Left lobe of liver (tissue), 2 donors: ENCODE results near the gene RTTN. TPM values are rescaled to one million over a fixed set of nuclear protein-coding genes. Genes with fewer than 3 reads are reported as not detected.
A peak's percentile ranks its signal among the peaks of the same experiment; 100 is the strongest.

Source experiments
- ATAC-seq: fragments of 200-7000 bp; cut with Tn5 transposase; one replicate; pipeline ENCODE4 v1.9.1; 2020; ENCODE audit warnings: mild to moderate bottlenecking, moderate library complexity
- DNase-seq: peaks from one replicate; pipeline ENCODE4 v3.0.0-alpha.2; 2020; ENCODE audit warnings: low spot score
- total RNA-seq: library from RNA; stranded (reverse); gene quantifications from one replicate; pipeline ENCODE4 v1.2.1, GENCODE V29; 2021
- donor health status: DM: no; HTN: no; CAD: no; lungs with moderate emphysema.
- donor health status: DM: no; HTN: yes; CAD: no.

Gene RTTN
- total RNA-seq, 1 donor from 2014 or later, result 6.6 TPM

GRCh38 chr18:70030728-70031127, 174.8 kb downstream of the RTTN start:
- DNase-seq, result no peak
- no peak for ATAC-seq

- DNase-seq (no peak), ATAC-seq (no peak)
These were observed 176.3 kb downstream of the RTTN start for GRCh38 chr18:70029163-70029562.

DNA sequence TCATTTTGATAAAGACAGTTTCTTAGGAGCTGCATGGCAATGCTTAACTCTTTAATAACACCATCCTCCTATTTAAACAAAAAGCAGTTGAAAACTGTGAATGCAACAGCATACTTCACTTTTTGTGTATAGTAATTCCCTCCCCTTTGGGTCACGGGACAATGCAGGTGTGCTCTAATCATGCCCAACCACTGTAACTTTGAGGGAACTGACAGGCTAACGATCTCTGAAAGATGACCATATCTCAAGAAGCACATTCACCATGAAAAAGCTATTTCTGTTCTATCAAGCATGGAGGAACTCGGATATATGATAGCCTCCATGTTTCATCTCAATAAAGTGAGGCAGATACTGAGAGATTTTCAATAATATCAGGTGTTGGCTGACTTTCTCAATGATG, 176.8 kb downstream of the RTTN start:
- ATAC-seq (no peak), DNase-seq (no peak)

DNA sequence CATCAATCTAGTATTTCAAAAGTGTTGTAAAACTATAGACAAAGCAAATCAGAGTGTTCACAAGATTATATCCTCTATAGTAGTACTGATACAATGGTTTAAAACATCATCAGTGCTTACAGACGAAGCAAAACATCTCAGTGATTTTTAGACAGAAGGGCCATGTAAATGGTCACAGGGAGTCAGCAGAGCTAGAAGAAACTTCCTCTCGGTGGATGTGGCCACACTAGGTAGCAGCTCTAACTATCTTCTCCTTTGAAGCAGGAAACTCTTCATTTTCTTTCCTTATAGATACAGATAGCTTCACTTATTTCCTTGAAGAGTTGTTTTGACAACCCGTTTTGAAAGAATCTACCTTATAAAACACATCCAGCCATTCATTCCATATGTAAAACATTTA, 177.4 kb downstream of the RTTN start:
- no peak for DNase-seq
- no peak for ATAC-seq

DNA sequence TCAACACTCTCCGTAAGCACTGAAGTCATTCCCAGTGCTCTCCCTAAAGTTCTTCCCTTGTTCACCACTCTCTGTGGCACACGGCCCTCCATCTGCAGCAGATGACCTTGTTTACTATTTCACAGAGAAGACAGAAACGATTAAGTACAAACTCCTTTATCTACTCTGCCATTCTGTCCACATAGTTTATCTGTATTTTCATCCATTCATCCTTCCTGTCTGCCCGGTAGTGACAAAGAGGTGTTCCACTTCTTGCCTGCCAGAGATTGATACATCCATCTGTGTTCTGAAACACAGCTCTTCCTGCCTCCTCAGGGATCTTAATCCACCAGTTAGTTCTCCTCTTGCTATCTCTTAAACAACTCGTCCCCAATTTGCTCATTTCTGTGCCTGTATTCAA, 179.9 kb downstream of the RTTN start:
- ATAC-seq (no peak), DNase-seq (no peak)

GRCh38 chr18:70024829-70025228, 180.7 kb downstream of the RTTN start:
- DNase-seq, result no peak

DNA sequence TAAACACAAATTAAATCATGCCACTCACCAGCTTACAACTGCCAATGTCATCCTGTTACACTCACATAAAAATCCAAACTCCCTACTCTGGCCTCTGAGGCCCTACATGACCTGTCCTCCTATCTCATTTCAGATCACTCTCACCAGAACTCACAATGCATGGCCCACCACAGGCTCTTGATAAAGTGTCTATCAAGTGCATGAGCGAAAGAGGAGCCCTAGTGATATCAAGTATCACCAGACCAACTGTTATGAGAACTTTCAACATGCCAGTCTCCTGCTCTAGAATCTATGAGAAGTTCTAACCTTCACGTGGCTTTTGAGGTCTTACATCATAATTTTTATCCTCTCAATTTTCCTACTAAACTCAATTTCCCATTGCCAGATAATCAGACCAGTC, 181.4 kb downstream of the RTTN start:
- ATAC-seq (no peak), DNase-seq (no peak)

More at GRCh38 chr18:70024829-70025228, 180.7 kb downstream of the RTTN start:
- no peak for ATAC-seq

DNA sequence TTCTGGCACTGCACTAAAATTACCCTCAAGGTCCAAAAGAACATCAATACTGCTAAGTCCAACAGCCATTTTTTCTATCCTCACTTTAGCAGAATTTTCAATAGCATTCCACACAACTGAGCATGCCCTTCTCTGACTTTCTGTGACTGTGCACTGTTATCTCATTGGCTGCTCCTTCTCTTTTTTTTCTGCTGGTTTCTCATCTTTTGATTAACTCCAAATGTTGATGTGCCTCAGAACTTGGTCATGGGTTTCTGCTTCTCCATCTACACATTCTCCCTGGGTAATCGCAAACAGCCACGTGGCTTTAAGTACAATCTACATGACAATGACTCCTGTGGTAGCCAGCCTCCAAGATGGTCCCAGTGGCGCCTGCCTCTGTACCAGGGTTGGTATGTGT, 182.9 kb downstream of the RTTN start:
- DNase-seq, result no peak
- no peak for ATAC-seq

- no peak for DNase-seq
- ATAC-seq, result no peak
These were observed 184.0 kb downstream of the RTTN start for GRCh38 chr18:70021498-70021897.

GRCh38 chr18:70021043-70021442, 184.4 kb downstream of the RTTN start:
- DNase-seq, result no peak

DNA sequence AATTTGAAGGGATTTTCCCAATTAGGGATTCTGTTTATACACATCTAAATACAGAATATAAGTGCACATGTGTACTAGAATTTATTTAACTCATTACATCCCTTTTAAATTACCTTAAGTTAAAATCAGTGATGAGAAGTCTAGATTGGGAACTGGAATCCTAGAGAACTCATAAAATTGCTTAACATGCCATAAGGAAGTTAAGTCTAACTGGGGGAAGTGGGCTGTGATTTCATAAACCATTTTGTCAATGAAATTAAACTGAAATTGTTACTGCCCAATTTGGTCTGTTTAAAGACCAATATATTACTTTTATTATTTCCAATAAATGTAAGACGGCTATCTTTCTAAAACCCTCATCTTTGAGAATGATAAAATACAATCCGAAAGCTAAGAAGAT, 185.5 kb downstream of the RTTN start:
- DNase-seq (no peak), ATAC-seq (no peak)

More at GRCh38 chr18:70021043-70021442, 184.4 kb downstream of the RTTN start:
- ATAC-seq, result no peak

GRCh38 chr18:70019136-70019535, 186.4 kb downstream of the RTTN start:
- DNase-seq (no peak), ATAC-seq (no peak)

DNA sequence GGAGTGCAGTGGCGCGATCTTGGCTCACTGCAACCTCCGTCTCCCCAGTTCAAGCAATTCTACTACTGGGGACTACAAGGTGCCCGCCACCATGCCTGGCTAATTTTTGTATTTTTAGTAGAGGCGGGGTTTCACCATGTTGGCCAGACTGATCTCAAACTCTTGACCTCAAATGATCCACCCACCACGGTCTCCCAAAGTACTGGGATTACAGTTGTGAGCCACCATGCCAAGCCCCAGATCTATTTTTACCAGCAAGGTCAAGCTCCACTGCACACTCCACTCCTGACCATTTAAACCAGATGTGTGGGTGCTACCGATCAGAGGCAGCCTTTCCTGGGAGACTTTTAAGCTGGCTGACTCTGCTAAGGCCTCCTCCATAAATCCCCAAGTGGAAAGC, 190.4 kb downstream of the RTTN start:
- ATAC-seq (no peak), DNase-seq (no peak)

DNA sequence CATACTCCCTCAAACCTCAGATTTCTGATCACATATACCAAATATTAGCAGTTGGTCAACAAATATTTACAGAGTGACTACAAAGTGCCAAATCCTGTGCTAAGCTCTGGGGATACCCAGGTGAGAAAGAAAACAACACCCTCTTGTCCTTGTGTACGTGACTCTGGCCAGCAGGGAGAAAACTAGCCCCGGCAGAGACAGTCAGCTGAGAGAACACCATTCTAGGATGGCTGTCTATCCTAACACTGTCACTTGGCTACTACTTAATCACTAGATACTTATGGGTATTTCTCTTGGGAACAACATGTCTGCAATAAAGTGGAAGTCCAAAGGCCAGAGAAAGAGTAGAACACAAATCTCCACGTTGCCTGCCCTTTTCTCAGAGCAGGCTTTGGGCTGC, 199.9 kb downstream of the RTTN start:
- ATAC-seq, result peak; percentile 87

GRCh38 chr18:70004696-70005095, 200.8 kb downstream of the RTTN start:
- DNase-seq (no peak), ATAC-seq (no peak)

More for the DNA sequence above, 199.9 kb downstream of the RTTN start:
- DNase-seq, result no peak

DNA sequence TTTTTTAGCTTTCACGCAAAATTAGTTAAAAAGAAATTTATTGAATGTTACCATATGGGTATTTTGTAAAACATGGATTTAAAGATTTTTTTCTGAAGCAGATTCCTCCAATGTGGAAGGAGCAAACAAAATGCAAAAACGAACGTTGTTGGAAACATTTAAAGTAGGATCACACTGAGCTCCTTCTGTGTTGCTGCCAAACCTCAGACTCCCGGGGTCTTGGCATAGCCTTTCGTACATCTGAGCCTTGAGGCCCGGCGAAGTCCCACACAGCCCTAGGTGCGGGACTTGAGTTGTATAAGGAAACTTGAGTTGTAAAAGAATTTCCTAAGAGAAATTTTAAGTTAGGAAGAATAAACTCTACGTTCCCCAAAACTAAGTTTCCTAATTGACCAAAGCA, 205.8 kb downstream of the RTTN start:
- DNase-seq (no peak), ATAC-seq (no peak)

DNA sequence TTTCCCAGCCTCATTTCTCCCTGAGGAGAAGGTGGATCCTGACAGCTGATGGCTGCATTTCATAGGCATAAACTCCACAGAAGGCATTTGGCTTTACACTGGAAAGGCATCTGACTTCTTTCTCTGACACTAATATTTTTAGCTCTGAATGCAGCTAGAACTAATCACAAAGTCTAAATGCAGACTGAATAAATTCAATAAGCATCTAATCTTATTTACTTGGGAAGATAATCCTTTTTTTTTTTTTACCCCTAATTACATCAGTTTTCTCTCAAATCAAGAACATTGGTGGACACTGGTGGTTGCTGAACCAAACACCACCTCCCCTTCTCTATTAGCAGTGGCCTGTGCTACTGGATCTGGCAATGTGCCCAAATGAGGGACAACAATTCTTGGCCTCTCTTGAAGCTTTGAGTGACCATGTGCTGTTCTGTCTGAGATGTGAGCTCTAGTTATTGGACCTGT, 206.9 kb downstream of the RTTN start:
- ATAC-seq, result peak; percentile 27

DNA sequence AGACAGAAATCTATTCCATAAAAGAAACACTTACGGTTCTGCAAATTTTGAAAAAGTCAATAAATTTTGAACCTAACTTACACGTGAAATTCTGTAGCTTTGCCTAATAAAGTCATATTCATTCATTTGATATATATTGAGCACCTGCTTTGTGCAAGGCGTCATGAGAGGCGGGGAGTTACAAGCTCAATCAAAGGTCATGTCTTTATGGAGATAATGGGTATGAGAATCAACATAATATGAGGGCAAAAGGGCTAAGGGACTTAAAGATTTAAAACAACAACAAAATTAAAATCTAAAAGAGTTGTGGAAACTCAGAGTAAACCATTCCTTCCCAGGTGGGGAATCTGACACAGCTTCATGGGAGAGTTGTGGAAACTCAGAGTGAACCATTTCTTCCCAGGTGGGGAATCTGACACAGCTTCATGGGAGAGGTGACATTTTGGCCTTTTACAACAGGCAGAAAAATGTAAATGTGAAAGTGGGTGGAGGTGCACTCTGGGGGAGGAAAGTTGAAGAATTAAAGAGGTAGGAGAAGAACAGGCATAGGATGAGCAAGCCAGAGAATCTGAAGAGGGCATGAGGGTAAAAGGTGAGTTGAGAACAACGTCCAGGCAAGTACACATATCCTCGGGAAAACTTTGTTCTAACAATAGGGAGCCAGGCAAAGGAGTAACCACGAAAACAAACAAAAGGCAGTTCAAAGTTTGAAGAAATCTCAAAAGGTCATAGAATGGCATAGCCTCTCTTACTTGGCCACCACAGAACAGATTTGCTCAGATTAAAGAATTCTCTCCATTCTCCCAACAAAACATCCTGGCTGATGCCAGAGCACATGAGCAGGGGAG, 208.3 kb downstream of the RTTN start:
- ATAC-seq (peak; percentile 69), DNase-seq (no peak)

More for the DNA sequence above, 206.9 kb downstream of the RTTN start:
- no peak for DNase-seq

GRCh38 chr18:69996417-69996816, 209.1 kb downstream of the RTTN start:
- no peak for ATAC-seq
- DNase-seq, result no peak

- ATAC-seq, result no peak
- DNase-seq, result no peak
These were observed 209.7 kb downstream of the RTTN start for GRCh38 chr18:69995774-69996173.

DNA sequence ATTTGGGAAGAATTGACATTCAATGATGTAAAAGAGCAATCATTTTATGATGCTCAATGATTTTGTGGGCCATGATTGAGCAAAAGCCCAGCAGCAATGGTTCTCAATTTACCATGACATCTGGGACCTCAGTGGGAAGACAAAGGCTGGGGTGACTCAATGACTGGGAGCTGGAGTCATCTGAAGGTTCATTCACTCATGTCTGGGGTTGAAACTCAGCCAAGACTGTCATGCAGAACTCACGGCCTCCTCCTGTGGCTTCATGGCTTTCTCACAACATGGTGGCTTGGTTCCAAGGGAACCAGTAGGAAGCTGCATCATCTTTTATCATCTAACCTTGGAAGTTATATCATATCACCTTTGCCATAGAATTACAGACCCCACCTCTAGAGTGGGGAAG, 212.7 kb downstream of the RTTN start:
- ATAC-seq (no peak), DNase-seq (no peak)

GRCh38 chr18:69987870-69988269, 217.6 kb downstream of the RTTN start:
- no peak for DNase-seq
- no peak for ATAC-seq

- ATAC-seq, result no peak
- no peak for DNase-seq
These were observed 220.2 kb downstream of the RTTN start for GRCh38 chr18:69985239-69985638.
